CD4-positive, alpha-beta T cell (primary cell): ENCODE data around the gene TARBP2. TPM values are rescaled to one million over a fixed set of nuclear protein-coding genes. Genes with fewer than 3 reads are reported as not detected.

Experiments used
- ATAC-seq: fragments of 200-7000 bp; cut with Tn5 transposase; one replicate; pipeline ENCODE4 v1.10.0; 2022; ENCODE audit warnings: mild to moderate bottlenecking; ENCODE audit not compliant: poor library complexity
- CTCF ChIA-PET: fragments of 350-600 bp; sonication (Branson Sonifier 250); formaldehyde crosslinking; loops from one replicate; lab custom pipeline; 2021; ENCODE audit warnings: antibody characterized with exemption, inconsistent platforms; lab: Charles Lee
- POLR2A ChIA-PET: fragments of 350-600 bp; sonication (Branson Sonifier 250); formaldehyde crosslinking; loops from one replicate; lab custom pipeline; 2021; ENCODE audit warnings: antibody characterized with exemption, inconsistent platforms; lab: Charles Lee
- DNase-seq, 14 experiments: peaks; one replicate each; pipeline ENCODE4 v3.0.0-alpha.2; 2013 to 2020; ENCODE audit warnings: mixed read lengths in 2 of 14
- H3K27ac ChIP-seq, 2 donors: one replicate each; pipeline versions ENCODE4 v1.5.1 to v1.7.0; 2013; ENCODE audit warnings: low read length in 2 of 2, low read depth in 1 of 2, mild to moderate bottlenecking in 1 of 2
- H3K27me3 ChIP-seq, 2 experiments: 1 replicate in 1 of 2; 2 replicates in 1 of 2; pipeline versions ENCODE4 v1.6.1 to v1.7.0; 2013; ENCODE audit warnings: low read length in 2 of 2, control low read depth in 1 of 2, mild to moderate bottlenecking in 1 of 2, moderate library complexity in 1 of 2; ENCODE audit not compliant: insufficient read depth in 2 of 2, control insufficient read depth in 1 of 2
- H3K36me3 ChIP-seq: one replicate; pipeline ENCODE4 v1.6.1; 2013; ENCODE audit warnings: low read length, control low read depth; ENCODE audit not compliant: insufficient read depth
- H3K4me1 ChIP-seq: one replicate; pipeline ENCODE4 v1.6.1; 2013; ENCODE audit warnings: low read length, control low read depth; ENCODE audit not compliant: insufficient read depth
- H3K4me3 ChIP-seq: one replicate; pipeline ENCODE4 v1.5.1; 2013; ENCODE audit warnings: mild to moderate bottlenecking, low read length, moderate library complexity
- H3K9me3 ChIP-seq, 2 experiments: 1 replicate in 1 of 2; 2 replicates in 1 of 2; pipeline versions ENCODE4 v1.6.1 to v1.7.0; 2013; ENCODE audit warnings: low read length in 2 of 2, mild to moderate bottlenecking in 2 of 2, control low read depth in 1 of 2, moderate library complexity in 1 of 2; ENCODE audit not compliant: control insufficient read depth in 1 of 2, insufficient read depth in 1 of 2
- H3K27ac Mint-ChIP-seq: one replicate; pipeline ENCODE4 v1.8.0; 2020; ENCODE audit warnings: mixed read lengths
- H3K27me3 Mint-ChIP-seq: one replicate; pipeline ENCODE4 v1.8.0; 2021; ENCODE audit warnings: mixed read lengths
- H3K36me3 Mint-ChIP-seq: one replicate; pipeline ENCODE4 v1.8.0; 2021; ENCODE audit warnings: low read depth, mixed read lengths
- H3K4me1 Mint-ChIP-seq: one replicate; pipeline ENCODE4 v1.8.0; 2021; ENCODE audit warnings: low read depth, mixed read lengths
- H3K4me3 Mint-ChIP-seq: one replicate; pipeline ENCODE4 v1.8.0; 2020; ENCODE audit warnings: mild to moderate bottlenecking, mixed read lengths
- H3K9me3 Mint-ChIP-seq: one replicate; pipeline ENCODE4 v1.8.0; 2020; ENCODE audit warnings: mixed read lengths
- intact Hi-C, 2 experiments: fragments of 100-400 bp; cut with DNase I in 1 of 2; cut with micrococcal nuclease in 1 of 2; formaldehyde crosslinking; loops; one replicate each; pipeline versions ENCODE4 v1.15.1 to v1.9.0; 2023 to 2025; cut with DNase I, micrococcal nuclease
- total RNA-seq, 174 experiments: library from RNA in 2 of 174; stranded (reverse) in 2 of 174; gene quantifications; one replicate each; pipeline ENCODE4 v1.2.3 and lab custom pipeline; 2021 to 2026
- TF ChIP-seq, protein P1 (sequence below): fragments of 200-600 bp; IDR thresholded peaks from one replicate; pipeline ENCODE4 v1.8.0; 2022; ENCODE audit warnings: antibody characterized with exemption, mild to moderate bottlenecking

The TARBP2 gene
- total RNA-seq, 2 experiments from 2014 or later, result 21.7 to 22.4 TPM

- CTCF ChIA-PET, result interaction anchor here (0.7 to 2.4 kb wide), 3 partner anchors 10 to 29 kb away, joined by 3 to 9 read pairs (median 3); no protein-coding TSS in a partner anchor
- peak in 1 of 14 experiments; percentile 30 for DNase-seq
- ATAC-seq, result no peak
- Histone ChIP-seq H3K9me3 (no peaks in the 10 kb centered on the region), H3K27ac (no peak overlapping the region), H3K36me3 (peaks cover 94% of the 10 kb centered on the region), H3K4me1 (peaks cover 7% of the 10 kb centered on the region), H3K4me3 (no peak overlapping the region), H3K27me3 (no peaks in the 10 kb centered on the region)
- no peaks in the 10 kb centered on the region for H3K9me3 Mint-ChIP-seq
- no peak overlapping the region for H3K4me3 Mint-ChIP-seq
- peaks cover 11% of the 10 kb centered on the region for H3K4me1 Mint-ChIP-seq
- H3K27ac Mint-ChIP-seq, result peak overlapping the region; percentile 5
- POLR2A ChIA-PET, result interaction anchor here (0.9 to 3.6 kb wide), 7 partner anchors 10 to 30 kb away, joined by 3 to 24 read pairs (median 4); partner anchors contain the start of genes MAP3K12 and TARBP2
- H3K36me3 Mint-ChIP-seq, result peaks cover 83% of the 10 kb centered on the region
- intact Hi-C loops, result no loop called here
- TF ChIP-seq, protein P1, sequence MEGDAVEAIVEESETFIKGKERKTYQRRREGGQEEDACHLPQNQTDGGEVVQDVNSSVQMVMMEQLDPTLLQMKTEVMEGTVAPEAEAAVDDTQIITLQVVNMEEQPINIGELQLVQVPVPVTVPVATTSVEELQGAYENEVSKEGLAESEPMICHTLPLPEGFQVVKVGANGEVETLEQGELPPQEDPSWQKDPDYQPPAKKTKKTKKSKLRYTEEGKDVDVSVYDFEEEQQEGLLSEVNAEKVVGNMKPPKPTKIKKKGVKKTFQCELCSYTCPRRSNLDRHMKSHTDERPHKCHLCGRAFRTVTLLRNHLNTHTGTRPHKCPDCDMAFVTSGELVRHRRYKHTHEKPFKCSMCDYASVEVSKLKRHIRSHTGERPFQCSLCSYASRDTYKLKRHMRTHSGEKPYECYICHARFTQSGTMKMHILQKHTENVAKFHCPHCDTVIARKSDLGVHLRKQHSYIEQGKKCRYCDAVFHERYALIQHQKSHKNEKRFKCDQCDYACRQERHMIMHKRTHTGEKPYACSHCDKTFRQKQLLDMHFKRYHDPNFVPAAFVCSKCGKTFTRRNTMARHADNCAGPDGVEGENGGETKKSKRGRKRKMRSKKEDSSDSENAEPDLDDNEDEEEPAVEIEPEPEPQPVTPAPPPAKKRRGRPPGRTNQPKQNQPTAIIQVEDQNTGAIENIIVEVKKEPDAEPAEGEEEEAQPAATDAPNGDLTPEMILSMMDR, result no peak
- no peaks in the 10 kb centered on the region for H3K27me3 Mint-ChIP-seq
These were observed 18.4 kb upstream of the TARBP2 start for GRCh38 chr12:53482626-53483168.

DNA sequence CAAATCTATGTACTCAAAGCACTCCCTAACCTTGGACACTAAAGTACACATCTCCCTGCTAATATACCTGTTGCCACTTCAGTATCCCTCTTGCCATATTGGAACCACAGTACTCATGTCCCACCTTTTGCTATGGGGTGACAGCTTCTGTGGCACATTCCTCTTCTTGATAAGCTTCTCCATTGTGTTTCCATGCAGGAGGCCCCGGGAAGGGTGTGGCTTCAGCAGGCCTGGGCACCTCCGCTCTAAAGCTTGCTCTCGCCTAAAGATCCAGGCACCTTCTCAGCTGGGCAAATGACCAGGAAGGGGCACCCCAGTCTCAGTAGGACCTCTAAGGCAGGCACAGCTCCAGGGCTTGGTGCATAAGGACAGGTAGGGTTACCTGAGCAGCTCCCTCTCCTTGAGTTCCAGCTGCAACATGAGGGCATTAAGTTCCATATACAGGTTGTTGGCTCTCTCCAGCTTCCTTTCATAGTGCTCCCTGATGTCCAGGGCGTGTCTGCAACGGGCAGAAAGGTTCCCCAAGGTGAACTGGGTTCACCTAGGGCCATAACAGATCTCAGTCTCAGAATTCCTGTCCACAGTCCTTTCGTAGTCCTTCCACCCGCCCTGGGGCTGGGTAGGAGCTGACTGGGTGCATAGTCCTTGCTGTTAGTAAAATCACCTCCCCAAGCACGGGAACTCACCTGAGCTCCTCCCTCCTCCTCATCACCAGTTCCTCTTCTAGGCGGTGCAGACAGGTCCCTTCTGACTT lies 17.7 kb upstream of the TARBP2 start:
- peak overlapping the region; percentile 51 for H3K4me3 Mint-ChIP-seq
- H3K4me1 Mint-ChIP-seq, result peaks cover 11% of the 10 kb centered on the region
- peaks cover 82% of the 10 kb centered on the region for H3K36me3 Mint-ChIP-seq
- Histone ChIP-seq H3K27me3 (no peaks in the 10 kb centered on the region), H3K4me1 (peaks cover 7% of the 10 kb centered on the region), H3K36me3 (peaks cover 87% of the 10 kb centered on the region), H3K9me3 (no peaks in the 10 kb centered on the region), H3K4me3 (no peak overlapping the region), H3K27ac (no peak overlapping the region)
- POLR2A ChIA-PET, result interaction anchor here (0.6 to 3.6 kb wide), 6 partner anchors 10 to 29 kb away, joined by 3 to 24 read pairs (median 5); partner anchors contain the start of genes MAP3K12 and TARBP2
- H3K27me3 Mint-ChIP-seq, result no peaks in the 10 kb centered on the region
- H3K27ac Mint-ChIP-seq, result peak overlapping the region; percentile 5
- no peak for DNase-seq
- no peaks in the 10 kb centered on the region for H3K9me3 Mint-ChIP-seq
- TF ChIP-seq, protein P1, result no peak
- CTCF ChIA-PET, result interaction anchor here (0.7 to 2.4 kb wide), 2 partner anchors 10 to 25 kb away, joined by 3 to 9 read pairs; no protein-coding TSS in a partner anchor
- ATAC-seq, result no peak
- intact Hi-C loops, result no loop called here

DNA sequence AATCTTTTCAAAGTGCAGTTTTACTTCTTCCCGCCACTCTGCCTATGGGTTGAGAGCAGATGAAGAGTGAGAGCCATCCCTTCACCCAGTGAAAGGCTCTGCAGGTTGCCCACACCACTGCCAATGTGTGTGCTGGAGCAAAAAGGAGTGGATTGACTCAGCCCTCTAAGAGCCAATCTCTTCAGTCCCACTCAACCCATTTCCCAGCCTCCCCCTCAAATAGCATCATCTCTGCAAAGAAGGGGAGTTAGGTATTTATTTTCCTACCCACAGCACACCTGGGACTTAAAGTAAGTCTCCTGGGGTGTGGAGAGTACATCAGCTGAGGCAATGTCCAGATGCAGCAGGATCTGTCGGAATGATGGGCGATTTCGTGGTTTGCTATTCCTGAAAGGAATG lies 17.1 kb upstream of the TARBP2 start:
- peaks cover 76% of the 10 kb centered on the region for H3K36me3 Mint-ChIP-seq
- no peaks in the 10 kb centered on the region for H3K9me3 Mint-ChIP-seq
- intact Hi-C loops, result no loop called here
- ATAC-seq (no peak), DNase-seq (no peak)
- Histone ChIP-seq H3K4me3 (no peak overlapping the region), H3K27me3 (no peaks in the 10 kb centered on the region), H3K36me3 (peaks cover 81% of the 10 kb centered on the region), H3K9me3 (no peaks in the 10 kb centered on the region), H3K4me1 (peaks cover 7% of the 10 kb centered on the region), H3K27ac (no peak overlapping the region)
- H3K4me1 Mint-ChIP-seq, result peaks cover 11% of the 10 kb centered on the region
- POLR2A ChIA-PET, result interaction anchor here (0.6 to 3.6 kb wide), 3 partner anchors 11 to 20 kb away, joined by 3 to 24 read pairs (median 7); partner anchors contain the start of genes MAP3K12 and TARBP2
- TF ChIP-seq, protein P1, result no peak
- no peak overlapping the region for H3K4me3 Mint-ChIP-seq
- H3K27me3 Mint-ChIP-seq, result no peaks in the 10 kb centered on the region
- peak overlapping the region; percentile 5 for H3K27ac Mint-ChIP-seq
- CTCF ChIA-PET, result no interaction called here
